Nephron (organoid): ENCODE measurements around the gene SCGB1A1.
A peak's percentile ranks its signal among the peaks of the same experiment; 100 is the strongest.

Experiments used
- H3K27ac Mint-ChIP-seq, 3 experiments: 2 replicates each; pipeline ENCODE4 v1.8.0; 2020; ENCODE audit warnings: mixed read lengths in 3 of 3, mild to moderate bottlenecking in 2 of 3, moderate library complexity in 1 of 3
- H3K27me3 Mint-ChIP-seq: 2 replicates; pipeline ENCODE4 v1.8.0; 2021; ENCODE audit warnings: low read depth, mild to moderate bottlenecking, moderate library complexity, mixed read lengths
- H3K36me3 Mint-ChIP-seq: 2 replicates; pipeline ENCODE4 v1.8.0; 2020; ENCODE audit warnings: low read depth, mixed read lengths
- H3K4me1 Mint-ChIP-seq: 2 replicates; pipeline ENCODE4 v1.8.0; 2020; ENCODE audit warnings: mixed read lengths
- H3K4me3 Mint-ChIP-seq, 3 experiments: 2 replicates each; pipeline ENCODE4 v1.8.0; 2020; ENCODE audit warnings: mild to moderate bottlenecking in 3 of 3, mixed read lengths in 3 of 3, moderate library complexity in 2 of 3
- H3K9me3 Mint-ChIP-seq: 2 replicates; pipeline ENCODE4 v1.8.0; 2020; ENCODE audit warnings: mixed read lengths
- TF ChIP-seq, protein P1 (sequence below), 3 experiments: fragments of 200-600 bp; sonication (generic); IDR thresholded peaks; one replicate each; pipeline ENCODE4 v1.5.0; 2021; ENCODE audit warnings: antibody characterized with exemption in 3 of 3; ENCODE audit not compliant: unreplicated experiment in 3 of 3

Gene SCGB1A1

DNA sequence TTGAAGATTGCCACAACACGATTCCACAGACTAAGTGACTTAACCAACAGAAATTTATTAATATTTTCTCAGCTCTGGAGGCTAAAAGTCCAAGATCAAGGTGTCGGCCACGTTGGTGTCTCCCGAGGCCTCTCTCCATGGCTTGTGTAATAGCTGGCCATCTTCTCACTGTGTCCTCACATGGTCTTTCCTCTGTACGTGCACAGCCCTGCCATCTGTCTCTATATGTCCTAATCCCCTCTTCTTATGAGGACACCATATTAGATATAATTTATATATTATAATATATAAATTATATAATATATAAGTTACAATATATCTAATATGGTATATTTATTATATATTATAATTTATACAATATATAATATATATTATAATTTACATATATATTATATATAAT lies 25.1 kb upstream of the SCGB1A1 start:
- H3K27ac Mint-ChIP-seq = no peak overlapping the region
- no peaks in the 10 kb centered on the region for H3K36me3 Mint-ChIP-seq
- no peak overlapping the region for H3K4me3 Mint-ChIP-seq
- TF ChIP-seq, protein P1, sequence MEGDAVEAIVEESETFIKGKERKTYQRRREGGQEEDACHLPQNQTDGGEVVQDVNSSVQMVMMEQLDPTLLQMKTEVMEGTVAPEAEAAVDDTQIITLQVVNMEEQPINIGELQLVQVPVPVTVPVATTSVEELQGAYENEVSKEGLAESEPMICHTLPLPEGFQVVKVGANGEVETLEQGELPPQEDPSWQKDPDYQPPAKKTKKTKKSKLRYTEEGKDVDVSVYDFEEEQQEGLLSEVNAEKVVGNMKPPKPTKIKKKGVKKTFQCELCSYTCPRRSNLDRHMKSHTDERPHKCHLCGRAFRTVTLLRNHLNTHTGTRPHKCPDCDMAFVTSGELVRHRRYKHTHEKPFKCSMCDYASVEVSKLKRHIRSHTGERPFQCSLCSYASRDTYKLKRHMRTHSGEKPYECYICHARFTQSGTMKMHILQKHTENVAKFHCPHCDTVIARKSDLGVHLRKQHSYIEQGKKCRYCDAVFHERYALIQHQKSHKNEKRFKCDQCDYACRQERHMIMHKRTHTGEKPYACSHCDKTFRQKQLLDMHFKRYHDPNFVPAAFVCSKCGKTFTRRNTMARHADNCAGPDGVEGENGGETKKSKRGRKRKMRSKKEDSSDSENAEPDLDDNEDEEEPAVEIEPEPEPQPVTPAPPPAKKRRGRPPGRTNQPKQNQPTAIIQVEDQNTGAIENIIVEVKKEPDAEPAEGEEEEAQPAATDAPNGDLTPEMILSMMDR (IDR thresholded peaks at IDR 0.05; ENCODE audit: unreplicated experiment in 3 of 3) = no peak
- no peaks in the 10 kb centered on the region for H3K27me3 Mint-ChIP-seq
- peaks cover 41% of the 10 kb centered on the region for H3K4me1 Mint-ChIP-seq
- no peaks in the 10 kb centered on the region for H3K9me3 Mint-ChIP-seq

GRCh38 chr11:62394825-62395538 lies 23.9 kb upstream of the SCGB1A1 start:
- Mint-ChIP-seq H3K27me3 (no peaks in the 10 kb centered on the region), H3K9me3 (no peaks in the 10 kb centered on the region), H3K36me3 (no peaks in the 10 kb centered on the region), H3K4me3 (peak overlapping the region; percentile 70 to 77 (median 72)), H3K4me1 (peaks cover 45% of the 10 kb centered on the region), H3K27ac (peak overlapping the region; percentile 58 to 94 (median 92))
- TF ChIP-seq, protein P1 (IDR thresholded peaks at IDR 0.05; ENCODE audit: unreplicated experiment in 3 of 3) = peak; percentile 66 to 81 (median 75)

- no peaks in the 10 kb centered on the region for H3K27me3 Mint-ChIP-seq
These were observed 22.8 kb upstream of the SCGB1A1 start for GRCh38 chr11:62395885-62396551.

GRCh38 chr11:62398011-62398994 lies 20.5 kb upstream of the SCGB1A1 start:
- Mint-ChIP-seq H3K36me3 (no peaks in the 10 kb centered on the region), H3K27me3 (peaks cover 7% of the 10 kb centered on the region), H3K4me3 (peak overlapping the region in 2 of 3 experiments; percentile 21 to 62), H3K9me3 (no peaks in the 10 kb centered on the region), H3K4me1 (peaks cover 77% of the 10 kb centered on the region), H3K27ac (peak overlapping the region in 2 of 3 experiments; percentile 99)
- TF ChIP-seq, protein P1 (IDR thresholded peaks at IDR 0.05; ENCODE audit: unreplicated experiment in 3 of 3) = no peak

More at GRCh38 chr11:62395885-62396551, 22.8 kb upstream of the SCGB1A1 start:
- Mint-ChIP-seq H3K4me1 (peaks cover 55% of the 10 kb centered on the region), H3K36me3 (no peaks in the 10 kb centered on the region), H3K27ac (peak overlapping the region; percentile 35 to 99 (median 99)), H3K9me3 (no peaks in the 10 kb centered on the region), H3K4me3 (peak overlapping the region in 2 of 3 experiments; percentile 63 to 65)
- TF ChIP-seq, protein P1 (IDR thresholded peaks at IDR 0.05; ENCODE audit: unreplicated experiment in 3 of 3) = no peak

DNA sequence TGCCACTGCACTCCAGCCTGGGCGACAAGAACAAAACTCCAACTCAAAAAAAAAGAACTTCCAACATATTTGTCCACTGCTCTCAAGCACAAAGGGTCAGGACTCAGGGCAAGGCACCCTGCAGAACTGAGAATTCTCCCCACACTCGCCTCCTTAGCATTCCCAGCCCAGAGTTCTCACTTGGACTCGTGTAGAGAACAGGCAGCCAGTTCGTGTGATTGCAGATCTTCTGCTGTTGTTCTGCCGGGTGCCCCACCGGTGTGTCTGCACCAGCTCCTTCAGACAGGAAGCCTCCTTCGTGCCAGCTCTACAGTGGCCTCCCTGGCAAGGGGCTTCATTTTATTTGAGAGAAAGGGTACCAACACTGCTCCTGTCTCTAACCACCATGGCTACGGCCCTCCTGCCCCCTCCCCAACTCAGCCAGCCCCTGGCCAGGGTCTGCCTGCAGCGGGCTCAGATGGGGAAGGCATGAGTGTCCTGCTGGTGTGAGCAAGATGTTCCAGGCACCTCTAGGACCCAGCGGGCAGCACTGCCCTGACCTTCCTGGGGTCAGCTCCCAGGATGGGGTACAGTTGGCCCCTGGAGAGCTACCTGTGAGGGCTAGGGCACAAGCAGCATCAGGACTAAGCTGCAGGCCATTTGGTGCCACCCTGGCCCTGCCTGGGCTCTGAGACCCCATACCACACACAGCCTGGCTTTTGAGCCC lies 19.5 kb upstream of the SCGB1A1 start:
- Mint-ChIP-seq H3K4me3 (peak overlapping the region in 1 of 3 experiments; percentile 58), H3K27ac (peak overlapping the region; percentile 65 to 99 (median 99)), H3K36me3 (no peaks in the 10 kb centered on the region), H3K27me3 (peaks cover 7% of the 10 kb centered on the region), H3K4me1 (peaks cover 81% of the 10 kb centered on the region), H3K9me3 (no peaks in the 10 kb centered on the region)
- TF ChIP-seq, protein P1 (IDR thresholded peaks at IDR 0.05; ENCODE audit: unreplicated experiment in 3 of 3) = peak in 1 of 3 experiments; percentile 7
